CD14-positive monocyte (primary cell): ENCODE results near the gene C10orf105. TPM values are rescaled to one million over a fixed set of nuclear protein-coding genes. Genes with fewer than 3 reads are reported as not detected.

Source experiments
- DNase-seq, 3 donors: peaks; one replicate each; pipeline ENCODE4 v3.0.0-alpha.2; 2011 to 2022
- H2AFZ ChIP-seq: 2 replicates; pipeline ENCODE4 v1.6.0; 2012; ENCODE audit warnings: mild to moderate bottlenecking, low read depth, low read length, inconsistent platforms; ENCODE audit not compliant: insufficient read depth, poor library complexity, severe bottlenecking
- H3K27ac ChIP-seq, 2 donors: 1 replicate in 1 of 2; 2 replicates in 1 of 2; pipeline ENCODE4 v1.5.1; 2012 to 2013; ENCODE audit warnings: low read length in 2 of 2, control low read depth in 1 of 2, inconsistent platforms in 1 of 2, low read depth in 1 of 2, mild to moderate bottlenecking in 1 of 2
- H3K27me3 ChIP-seq, 2 donors: one replicate each; pipeline versions ENCODE4 v1.6.0 to v1.6.1; 2011 to 2013; ENCODE audit warnings: low read length in 2 of 2; ENCODE audit not compliant: control insufficient read depth in 2 of 2, insufficient read depth in 2 of 2
- H3K36me3 ChIP-seq, 2 donors: replicated peaks in 1 of 2; 1 replicate in 1 of 2; 2 replicates in 1 of 2; pipeline versions ENCODE4 v1.5.1 to v1.6.1; 2012 to 2013; ENCODE audit warnings: low read length in 2 of 2, control low read depth in 1 of 2, inconsistent platforms in 1 of 2, mild to moderate bottlenecking in 1 of 2; ENCODE audit not compliant: insufficient read depth in 2 of 2, control insufficient read depth in 1 of 2
- H3K4me1 ChIP-seq, 2 donors: 1 replicate in 1 of 2; 2 replicates in 1 of 2; pipeline versions ENCODE4 v1.5.1 to v1.6.1; 2012 to 2013; ENCODE audit warnings: low read length in 2 of 2, control low read depth in 1 of 2, inconsistent platforms in 1 of 2, mild to moderate bottlenecking in 1 of 2, moderate library complexity in 1 of 2; ENCODE audit not compliant: insufficient read depth in 2 of 2, control insufficient read depth in 1 of 2
- H3K4me2 ChIP-seq: replicated peaks from 2 replicates; pipeline ENCODE3; 2012; ENCODE audit warnings: low read length, moderate library complexity, mild to moderate bottlenecking; ENCODE audit not compliant: poor library complexity, severe bottlenecking; ENCODE audit errors: extremely low read depth
- H3K4me3 ChIP-seq, 3 experiments: fragments of 200-600 bp in 1 of 3; sonication (generic) in 1 of 3; replicated peaks in 1 of 3; 1 replicate in 2 of 3; 2 replicates in 1 of 3; pipeline ENCODE4 v1.5.1; 2011 to 2013; ENCODE audit warnings: low read length in 3 of 3, mild to moderate bottlenecking in 3 of 3, control low read depth in 2 of 3, low read depth in 2 of 3, inconsistent platforms in 1 of 3, moderate library complexity in 1 of 3
- H3K79me2 ChIP-seq: 2 replicates; pipeline ENCODE4 v1.6.0; 2012; ENCODE audit warnings: mild to moderate bottlenecking, control low read depth, inconsistent platforms, low read length, moderate library complexity; ENCODE audit not compliant: insufficient read depth
- H3K9ac ChIP-seq: 2 replicates; pipeline ENCODE4 v1.6.0; 2017; ENCODE audit warnings: low read length, mild to moderate bottlenecking; ENCODE audit not compliant: insufficient read depth, poor library complexity, severe bottlenecking
- H3K9me3 ChIP-seq, 2 donors: replicated peaks in 1 of 2; 1 replicate in 1 of 2; 2 replicates in 1 of 2; pipeline versions ENCODE4 v1.5.1 to v1.6.1; 2012 to 2013; ENCODE audit warnings: low read length in 2 of 2, control low read depth in 1 of 2; ENCODE audit not compliant: control insufficient read depth in 1 of 2, insufficient read depth in 1 of 2
- H4K20me1 ChIP-seq: 2 replicates; pipeline ENCODE4 v1.6.0; 2012; ENCODE audit warnings: mild to moderate bottlenecking, low read length, control low read depth, moderate library complexity; ENCODE audit not compliant: insufficient read depth
- H3K27ac Mint-ChIP-seq, 7 donors: one replicate each; pipeline ENCODE4 v1.8.0; 2020; ENCODE audit warnings: mild to moderate bottlenecking in 7 of 7, mixed read lengths in 7 of 7, moderate library complexity in 6 of 7, inconsistent platforms in 2 of 7
- H3K27me3 Mint-ChIP-seq, 3 donors: one replicate each; pipeline ENCODE4 v1.8.0; 2021 to 2022; ENCODE audit warnings: low read depth in 3 of 3, mild to moderate bottlenecking in 3 of 3, mixed read lengths in 3 of 3, moderate library complexity in 3 of 3, inconsistent platforms in 1 of 3
- H3K36me3 Mint-ChIP-seq, 2 donors: one replicate each; pipeline ENCODE4 v1.8.0; 2020; ENCODE audit warnings: mixed read lengths in 2 of 2, inconsistent platforms in 1 of 2, mild to moderate bottlenecking in 1 of 2
- H3K4me1 Mint-ChIP-seq: one replicate; pipeline ENCODE4 v1.8.0; 2020; ENCODE audit warnings: mild to moderate bottlenecking, mixed read lengths
- H3K4me3 Mint-ChIP-seq, 2 donors: one replicate each; pipeline ENCODE4 v1.8.0; 2020; ENCODE audit warnings: mild to moderate bottlenecking in 2 of 2, mixed read lengths in 2 of 2, moderate library complexity in 1 of 2
- H3K9me3 Mint-ChIP-seq, 7 donors: one replicate each; pipeline ENCODE4 v1.8.0; 2020 to 2022; ENCODE audit warnings: mixed read lengths in 7 of 7, mild to moderate bottlenecking in 6 of 7, moderate library complexity in 6 of 7, inconsistent platforms in 2 of 7
- WGBS: methylation state at CpG from one replicate; pipeline ENCODE4 v1.1.5; 2013; ENCODE audit warnings: missing lambda C conversion rate; ENCODE audit not compliant: insufficient coverage; 5-methylcytosine and 5-hydroxymethylcytosine counted together
- intact Hi-C, 2 donors: fragments of 100-400 bp; cut with micrococcal nuclease; formaldehyde crosslinking; loops; one replicate each; pipeline versions ENCODE4 v1.15.0 to v1.15.1; 2023
- polyA plus RNA-seq, 3 donors: library from polyadenylated mRNA; depleted of rRNA in 1 of 3; unstranded in 2 of 3; stranded (reverse) in 1 of 3; fragments of 300-500 nt in 2 of 3; fragments of >200 nt in 1 of 3; fragmentation: Illumina TruSeq in 2 of 3; gene quantifications; 1 replicate in 2 of 3; 2 replicates in 1 of 3; pipeline ENCODE4 v1.2.3, GENCODE V29; 2012 to 2021
- TF ChIP-seq, protein P1 (sequence below): fragments of 200-600 bp; IDR thresholded peaks from one replicate; pipeline ENCODE4 v1.8.0; 2022; ENCODE audit warnings: antibody characterized with exemption, mild to moderate bottlenecking

Gene C10orf105
- polyA plus RNA-seq, 3 donors, result 0.18 to 2.4 (median 0.48) TPM

DNA sequence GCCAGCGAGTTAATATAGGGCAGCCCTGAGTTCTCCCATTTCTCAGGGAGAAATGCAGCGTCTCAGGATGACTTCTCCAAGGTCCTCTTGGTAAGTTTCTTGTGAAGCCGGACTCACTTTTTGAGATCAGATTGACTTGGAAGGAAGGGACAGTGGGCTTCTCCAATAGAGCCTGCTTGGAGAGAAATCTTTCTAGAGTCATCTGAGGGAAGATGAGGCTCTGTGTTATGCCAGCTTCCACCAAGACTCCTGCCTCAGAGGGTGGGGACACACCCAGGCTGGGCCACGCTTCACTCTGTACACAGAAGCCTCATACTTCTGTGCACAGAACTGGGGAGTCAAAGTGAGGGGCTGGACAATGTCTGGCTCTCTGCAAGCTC lies 5.6 kb downstream of the C10orf105 start:
- peaks cover 29 to 44% of the 10 kb centered on the region in 2 donors for H3K36me3 Mint-ChIP-seq
- Histone ChIP-seq H3K4me3 (peak overlapping the region; percentile 64 to 89 (median 75)), H3K79me2 (peaks cover 59% of the 10 kb centered on the region), H3K36me3 (peaks cover 7 to 23% of the 10 kb centered on the region in 2 donors), H3K4me2 (peak overlapping the region; percentile 96), H3K9ac (peak overlapping the region; percentile 76), H3K9me3 (no peaks in the 10 kb centered on the region), H4K20me1 (peaks cover 37% of the 10 kb centered on the region), H3K27me3 (no peaks in the 10 kb centered on the region), H3K4me1 (peaks cover 93 to 94% of the 10 kb centered on the region in 2 donors), H3K27ac (peak overlapping the region; percentile 84), H2AFZ (no peak overlapping the region)
- H3K27ac Mint-ChIP-seq, result peak overlapping the region; percentile 90 to 97 (median 96)
- WGBS, result 33% methylated on average over 2 of the region's 4 CpGs
- TF ChIP-seq, protein P1, sequence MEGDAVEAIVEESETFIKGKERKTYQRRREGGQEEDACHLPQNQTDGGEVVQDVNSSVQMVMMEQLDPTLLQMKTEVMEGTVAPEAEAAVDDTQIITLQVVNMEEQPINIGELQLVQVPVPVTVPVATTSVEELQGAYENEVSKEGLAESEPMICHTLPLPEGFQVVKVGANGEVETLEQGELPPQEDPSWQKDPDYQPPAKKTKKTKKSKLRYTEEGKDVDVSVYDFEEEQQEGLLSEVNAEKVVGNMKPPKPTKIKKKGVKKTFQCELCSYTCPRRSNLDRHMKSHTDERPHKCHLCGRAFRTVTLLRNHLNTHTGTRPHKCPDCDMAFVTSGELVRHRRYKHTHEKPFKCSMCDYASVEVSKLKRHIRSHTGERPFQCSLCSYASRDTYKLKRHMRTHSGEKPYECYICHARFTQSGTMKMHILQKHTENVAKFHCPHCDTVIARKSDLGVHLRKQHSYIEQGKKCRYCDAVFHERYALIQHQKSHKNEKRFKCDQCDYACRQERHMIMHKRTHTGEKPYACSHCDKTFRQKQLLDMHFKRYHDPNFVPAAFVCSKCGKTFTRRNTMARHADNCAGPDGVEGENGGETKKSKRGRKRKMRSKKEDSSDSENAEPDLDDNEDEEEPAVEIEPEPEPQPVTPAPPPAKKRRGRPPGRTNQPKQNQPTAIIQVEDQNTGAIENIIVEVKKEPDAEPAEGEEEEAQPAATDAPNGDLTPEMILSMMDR, result no peak
- no peak for DNase-seq
- H3K4me3 Mint-ChIP-seq, result peak overlapping the region; percentile 95 to 98
- H3K9me3 Mint-ChIP-seq, result no peaks in the 10 kb centered on the region
- H3K4me1 Mint-ChIP-seq, result peaks cover 96% of the 10 kb centered on the region
- intact Hi-C loops, result loop anchor here in 1 of 2 donors (5.0 kb wide), 1 partner anchor 397 kb away; the partner anchor contains the start of gene SLC29A3
- peaks cover 0 to 1% (median 0%) of the 10 kb centered on the region in 3 donors for H3K27me3 Mint-ChIP-seq

DNA sequence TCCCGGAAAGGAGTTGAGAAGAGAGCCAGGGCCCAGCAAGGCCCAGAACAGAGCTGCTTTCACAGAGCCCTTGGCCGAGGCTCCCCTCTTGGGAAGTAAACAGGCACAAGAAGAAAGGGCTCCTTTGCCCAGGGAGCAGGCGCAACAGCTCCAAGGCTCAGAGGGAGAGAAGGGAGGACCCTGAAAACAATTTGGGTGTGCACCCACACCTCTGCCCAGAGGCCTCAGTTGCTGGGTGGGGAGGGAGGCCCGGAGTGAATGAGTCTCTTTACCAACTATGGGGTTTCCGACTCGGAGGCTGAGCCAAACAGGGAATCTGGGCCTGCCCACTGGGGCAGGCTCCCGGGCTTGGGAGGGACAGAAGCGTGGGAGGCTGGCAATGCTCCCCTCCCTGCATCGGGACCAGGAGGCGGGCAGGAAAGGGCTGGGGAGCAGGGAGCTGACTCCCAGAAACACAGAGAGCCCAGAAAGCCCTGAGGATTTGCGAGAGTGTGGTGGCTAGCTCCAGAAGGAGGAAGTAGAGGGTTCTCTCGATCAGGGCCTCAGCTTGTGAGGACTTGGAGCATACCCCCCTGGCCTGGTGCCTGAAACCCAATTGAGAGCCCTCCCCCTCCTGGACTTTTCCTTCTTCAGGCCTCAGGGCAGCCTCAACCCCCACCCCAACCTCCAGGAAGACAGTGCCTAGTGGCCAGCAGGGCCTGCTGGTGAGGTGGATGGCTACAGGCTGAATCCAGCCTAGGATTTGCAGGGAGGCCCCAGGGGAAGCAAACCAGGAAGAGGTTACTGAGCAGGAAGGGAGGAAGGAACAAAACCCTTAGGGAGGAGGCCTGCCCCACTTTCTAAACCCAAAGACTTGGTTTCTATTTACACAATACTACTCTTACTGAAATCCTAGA lies 6.2 kb downstream of the C10orf105 start:
- Mint-ChIP-seq H3K4me1 (peaks cover 96% of the 10 kb centered on the region), H3K4me3 (peak overlapping the region; percentile 95 to 98), H3K36me3 (peaks cover 29 to 39% of the 10 kb centered on the region in 2 donors), H3K27me3 (peaks cover 0 to 1% (median 0%) of the 10 kb centered on the region in 3 donors), H3K9me3 (no peaks in the 10 kb centered on the region), H3K27ac (peak overlapping the region; percentile 90 to 97 (median 96))
- Histone ChIP-seq H3K4me1 (peaks cover 93 to 97% of the 10 kb centered on the region in 2 donors), H3K27ac (peak overlapping the region; percentile 84), H3K79me2 (peaks cover 57% of the 10 kb centered on the region), H3K27me3 (no peaks in the 10 kb centered on the region), H2AFZ (peak overlapping the region; percentile 38), H3K36me3 (peaks cover 7 to 21% of the 10 kb centered on the region in 2 donors), H3K9me3 (no peaks in the 10 kb centered on the region), H4K20me1 (peaks cover 30% of the 10 kb centered on the region), H3K4me3 (peak overlapping the region; percentile 64 to 89 (median 75)), H3K4me2 (peak overlapping the region; percentile 96), H3K9ac (peak overlapping the region; percentile 76)
- peak; percentile 49 to 79 (median 63) for DNase-seq
- WGBS, result 14% methylated on average over 6 of the region's 12 CpGs
- intact Hi-C loops, result loop anchor here in 1 of 2 donors (5.0 kb wide), 1 partner anchor 396 kb away; the partner anchor contains the start of gene SLC29A3
- TF ChIP-seq, protein P1, result no peak
